Gastrocnemius medialis (tissue), 4 donors: Measurements from ENCODE around the gene PARP1. TPM values are rescaled to one million over a fixed set of nuclear protein-coding genes. Genes with fewer than 3 reads are reported as not detected.

Experiments used
- ATAC-seq, 2 donors: fragments of 150-250 bp; one replicate each; pipeline ENCODE4 v1.9.1; 2016
- DNase-seq, 2 donors: peaks; one replicate each; pipeline ENCODE4 v3.0.0-alpha.2; 2019
- H3K27ac ChIP-seq, 4 donors: fragments of 200-600 bp; sonication (generic); 1 replicate in 1 of 4; 2 replicates in 3 of 4; pipeline ENCODE4 v1.5.1; 2016 to 2018; ENCODE audit warnings: mild to moderate bottlenecking in 2 of 4, moderate library complexity in 1 of 4
- H3K27me3 ChIP-seq, 3 donors: fragments of 200-600 bp; sonication (generic) in 2 of 3; 1 replicate in 1 of 3; 2 replicates in 2 of 3; pipeline versions ENCODE4 v1.5.1 to v1.6.0; 2016 to 2019; ENCODE audit warnings: mild to moderate bottlenecking in 1 of 3, moderate library complexity in 1 of 3
- H3K36me3 ChIP-seq, 2 donors: fragments of 200-600 bp; sonication (generic) in 1 of 2; one replicate each; pipeline ENCODE4 v1.5.1; 2017 to 2018
- H3K4me1 ChIP-seq, 2 donors: fragments of 200-600 bp; sonication (generic) in 1 of 2; one replicate each; pipeline ENCODE4 v1.5.1; 2016 to 2017; ENCODE audit warnings: mild to moderate bottlenecking in 2 of 2
- H3K4me3 ChIP-seq, 4 donors: fragments of 200-600 bp; sonication (generic) in 3 of 4; 1 replicate in 1 of 4; 2 replicates in 3 of 4; pipeline ENCODE4 v1.5.1; 2016 to 2019; ENCODE audit warnings: mild to moderate bottlenecking in 2 of 4
- H3K9me3 ChIP-seq, 3 donors: fragments of 200-600 bp; sonication (generic) in 2 of 3; 1 replicate in 1 of 3; 2 replicates in 2 of 3; pipeline ENCODE4 v1.5.1; 2016 to 2019
- CTCF ChIP-seq, 5 experiments: fragments of 450-650 bp in 3 of 5; fragments of 200-600 bp in 2 of 5; sonication (generic) in 2 of 5; IDR thresholded peaks in 4 of 5; conservative IDR thresholded peaks in 1 of 5; 1 replicate in 4 of 5; 2 replicates in 1 of 5; pipeline ENCODE4 v1.5.1; 2016 to 2019; ENCODE audit warnings: antibody characterized with exemption in 5 of 5, mild to moderate bottlenecking in 3 of 5, moderate library complexity in 3 of 5
- POLR2A ChIP-seq, 2 donors: fragments of 450-650 bp; IDR thresholded peaks; one replicate each; pipeline ENCODE4 v1.6.1; 2017; ENCODE audit warnings: antibody characterized with exemption in 2 of 2, mild to moderate bottlenecking in 2 of 2, moderate library complexity in 2 of 2
- in situ Hi-C, 4 donors: fragments of 200-750 bp; cut with MboI; loops; one replicate each; pipeline versions ENCODE4 v1.15.0 to v1.8.0; 2017; ENCODE audit warnings: low sequenced_read_pairs in 4 of 4
- intact Hi-C: fragments of 100-400 bp; cut with DNase I; formaldehyde crosslinking; loops from one replicate; pipeline ENCODE4 v1.15.1; 2023; ENCODE audit warnings: low total_unique reads
- total RNA-seq, 4 donors: library from RNA; depleted of rRNA; stranded (reverse); fragments of >200 nt; gene quantifications; one replicate each; pipeline versions ENCODE4 v1.1.0 to v1.2.3, GENCODE V29; 2016

The PARP1 gene
- total RNA-seq, 4 donors from 2014 or later, result 63.8 to 117 (median 99.7) TPM

GRCh38 chr1:226411619-226412018, 3.7 kb upstream of the PARP1 start:
- Histone ChIP-seq H3K36me3 (no peaks in the 10 kb centered on the region), H3K9me3 (no peaks in the 10 kb centered on the region), H3K27ac (peak overlapping the region in 1 of 4 donors; percentile 2), H3K27me3 (no peaks in the 10 kb centered on the region), H3K4me1 (peaks cover 6 to 7% of the 10 kb centered on the region in 2 donors), H3K4me3 (no peak overlapping the region)
- TF ChIP-seq POLR2A (IDR thresholded peaks at IDR 0.05) (no peak), CTCF (IDR thresholded peaks at IDR 0.05 in 4 of 5, conservative IDR thresholded peaks at IDR 0.05 in 1 of 5) (no peak)
- intact Hi-C loops, result no loop called here
- peak in 1 of 2 donors; percentile 23 for DNase-seq
- in situ Hi-C loops, result no loop called here
- no peak for ATAC-seq

- Histone ChIP-seq H3K4me3 (no peak overlapping the region), H3K4me1 (peaks cover 13 to 14% of the 10 kb centered on the region in 2 donors), H3K27me3 (no peaks in the 10 kb centered on the region), H3K9me3 (no peaks in the 10 kb centered on the region), H3K36me3 (no peaks in the 10 kb centered on the region), H3K27ac (no peak overlapping the region)
- in situ Hi-C loops, result no loop called here
- DNase-seq, result no peak
- intact Hi-C loops, result no loop called here
- no peak for TF ChIP-seq CTCF (IDR thresholded peaks at IDR 0.05 in 4 of 5, conservative IDR thresholded peaks at IDR 0.05 in 1 of 5)
- no peak for TF ChIP-seq POLR2A (IDR thresholded peaks at IDR 0.05)
- ATAC-seq, result no peak
Observed at GRCh38 chr1:226410958-226411357, 3.1 kb upstream of the PARP1 start.

GRCh38 chr1:226409392-226409791, 1.5 kb upstream of the PARP1 start:
- Histone ChIP-seq H3K36me3 (no peaks in the 10 kb centered on the region), H3K4me3 (no peak overlapping the region), H3K4me1 (peaks cover 28 to 29% of the 10 kb centered on the region in 2 donors), H3K27me3 (no peaks in the 10 kb centered on the region), H3K9me3 (no peaks in the 10 kb centered on the region), H3K27ac (peak overlapping the region in 1 of 4 donors; percentile 87)
- ATAC-seq (no peak), DNase-seq (no peak)
- TF ChIP-seq POLR2A (IDR thresholded peaks at IDR 0.05), result no peak
- TF ChIP-seq CTCF (IDR thresholded peaks at IDR 0.05 in 4 of 5, conservative IDR thresholded peaks at IDR 0.05 in 1 of 5), result no peak
- in situ Hi-C loops (no loop called here), intact Hi-C loops (loop anchor here (5.0 kb wide), 1 partner anchor 133 kb away; no protein-coding TSS in a partner anchor)

- H3K27ac ChIP-seq, result peak overlapping the region; percentile 71 to 87 (median 80)
- no peaks in the 10 kb centered on the region for H3K27me3 ChIP-seq
- intact Hi-C loops, result loop anchor here (5.0 kb wide), 1 partner anchor 134 kb away; no protein-coding TSS in a partner anchor
- H3K4me3 ChIP-seq, result peak overlapping the region; percentile 67 to 95 (median 87)
- H3K9me3 ChIP-seq, result no peaks in the 10 kb centered on the region
- H3K36me3 ChIP-seq, result no peaks in the 10 kb centered on the region
- DNase-seq (peak in 1 of 2 donors; percentile 17), ATAC-seq (no peak)
- no peak for TF ChIP-seq POLR2A (IDR thresholded peaks at IDR 0.05)
- TF ChIP-seq CTCF (IDR thresholded peaks at IDR 0.05 in 4 of 5, conservative IDR thresholded peaks at IDR 0.05 in 1 of 5), result no peak
- peaks cover 36 to 37% of the 10 kb centered on the region in 2 donors for H3K4me1 ChIP-seq
- in situ Hi-C loops, result no loop called here
Observed at GRCh38 chr1:226408285-226409184, 642 bp upstream of the PARP1 start.
